GM18498 (cell line): ENCODE data around the gene LLGL2.

Experiments
- ATAC-seq: cut with Tn5 transposase; IDR thresholded peaks from one replicate; pipeline ENCODE4 v1.9.1; 2021; ENCODE audit warnings: mild to moderate bottlenecking, moderate library complexity; ENCODE audit not compliant: unreplicated experiment

The LLGL2 gene

DNA sequence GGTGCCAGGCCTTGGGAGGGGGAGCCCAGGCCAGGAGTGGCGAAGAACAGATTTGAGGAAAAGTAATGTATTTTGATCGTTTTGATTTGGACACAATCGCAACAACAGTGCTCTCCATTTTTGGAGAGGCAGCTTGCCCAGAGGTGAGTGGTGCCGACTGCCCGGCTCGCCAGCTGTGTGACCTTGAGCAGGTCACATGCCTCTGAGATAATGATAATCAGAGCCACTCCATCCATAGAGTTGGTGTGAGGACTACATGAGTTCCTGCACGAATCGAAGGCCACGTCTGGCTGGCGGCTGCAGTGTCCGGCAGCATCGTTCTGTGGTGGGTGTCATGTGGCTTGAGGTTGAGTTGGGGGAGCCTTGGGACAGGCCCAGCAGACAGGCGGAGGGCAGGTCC is 20.7 kb downstream of the LLGL2 start:
- no peak for ATAC-seq

DNA sequence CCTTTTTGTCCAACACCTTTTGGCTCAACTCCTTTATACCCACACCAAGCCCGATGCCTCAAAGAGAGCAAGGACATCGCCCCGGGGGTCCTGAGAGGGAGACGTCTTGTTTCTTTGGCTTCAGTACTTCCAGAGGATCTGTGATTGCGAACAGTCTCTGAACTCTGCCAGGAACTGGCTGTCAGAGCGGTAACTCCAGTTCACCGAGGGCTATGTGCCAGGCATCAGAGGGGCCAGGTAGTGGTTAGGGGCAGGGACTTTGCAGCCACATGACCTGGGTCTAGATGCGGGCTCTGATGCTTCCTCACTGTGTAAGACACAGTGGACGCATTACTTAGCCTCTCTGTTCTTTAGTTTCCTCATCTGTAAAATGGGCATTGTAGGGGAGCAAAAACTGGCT is 21.6 kb downstream of the LLGL2 start:
- ATAC-seq, result no peak

DNA sequence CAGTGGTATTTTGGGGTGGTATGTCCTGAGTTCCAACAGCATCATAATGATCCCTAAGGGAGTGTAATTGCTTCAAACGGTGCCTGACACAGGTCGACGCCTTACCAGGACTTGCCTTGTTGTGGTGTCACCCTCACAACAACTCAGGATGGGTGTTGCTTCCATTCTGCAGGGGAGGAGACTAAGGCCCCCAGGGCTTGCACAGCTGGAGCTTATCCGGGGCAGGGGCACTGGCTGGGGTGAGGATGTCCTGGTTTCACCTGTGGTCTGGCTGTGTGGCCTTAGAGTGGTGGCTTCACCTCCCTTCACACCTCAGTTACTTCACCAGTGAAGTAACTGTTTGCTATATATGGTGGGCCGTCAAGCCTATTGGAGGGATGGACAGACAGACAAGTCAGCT is 23.3 kb downstream of the LLGL2 start:
- ATAC-seq, result no peak

DNA sequence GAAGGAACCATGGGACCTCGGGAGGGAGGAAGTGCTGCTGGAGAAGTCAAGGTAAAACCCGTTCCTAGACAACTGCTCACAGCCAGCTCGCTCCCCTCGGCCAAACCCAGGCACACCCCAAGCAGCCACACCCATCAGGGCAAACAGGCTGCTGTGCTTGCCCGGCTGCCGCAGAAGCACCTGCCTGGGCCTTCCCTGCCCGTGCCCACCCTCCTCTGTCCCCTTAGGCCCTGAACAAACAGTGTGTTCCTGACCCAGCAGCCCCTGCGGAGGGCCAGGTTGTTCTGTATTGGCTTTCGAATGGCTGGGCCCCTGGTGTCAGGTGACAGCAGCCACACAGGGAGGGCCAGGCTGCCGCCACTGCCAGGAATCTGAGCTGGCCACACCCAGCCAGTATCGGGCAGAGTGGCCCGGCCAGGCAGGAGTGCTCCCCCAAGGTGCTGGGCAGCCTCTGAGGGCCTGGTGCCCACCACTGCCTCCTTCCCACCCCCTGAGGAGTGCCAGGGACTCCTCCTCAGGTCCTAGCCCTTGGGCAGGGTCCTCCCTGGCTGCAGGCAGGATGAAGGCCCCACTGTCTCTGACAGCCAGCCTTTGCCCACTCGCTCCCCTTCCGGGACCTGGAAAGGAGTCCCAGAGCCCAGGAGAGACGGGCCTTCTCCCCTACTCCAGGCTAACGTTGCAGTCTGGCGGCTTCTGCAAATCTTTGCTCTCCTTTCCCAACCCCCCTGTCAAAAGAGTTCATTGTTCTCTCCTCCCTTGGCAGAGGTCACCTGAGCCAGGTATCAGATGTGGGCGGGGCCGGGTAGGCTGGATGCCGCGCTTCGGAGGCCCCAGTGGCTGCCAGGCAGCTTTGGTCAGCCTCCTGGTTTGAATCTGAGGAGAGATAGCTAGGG is 24.0 kb downstream of the LLGL2 start:
- no peak for ATAC-seq

DNA sequence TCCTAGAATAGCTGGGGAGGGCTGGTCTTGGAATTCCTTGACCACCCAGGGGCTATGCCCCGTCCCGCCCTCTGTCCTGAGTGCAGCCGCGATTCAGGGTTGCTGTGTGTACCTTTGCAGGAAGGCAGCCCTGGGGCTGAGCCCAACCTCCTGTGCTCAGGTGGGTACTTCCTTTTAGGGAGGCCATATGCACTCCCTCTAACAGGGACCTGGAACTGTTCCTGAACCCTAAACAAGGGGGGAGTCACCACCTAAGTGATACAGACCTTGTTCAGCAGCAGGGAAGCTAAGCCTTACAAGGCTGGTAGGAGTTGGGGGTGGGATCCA is 24.6 kb downstream of the LLGL2 start:
- no peak for ATAC-seq

DNA sequence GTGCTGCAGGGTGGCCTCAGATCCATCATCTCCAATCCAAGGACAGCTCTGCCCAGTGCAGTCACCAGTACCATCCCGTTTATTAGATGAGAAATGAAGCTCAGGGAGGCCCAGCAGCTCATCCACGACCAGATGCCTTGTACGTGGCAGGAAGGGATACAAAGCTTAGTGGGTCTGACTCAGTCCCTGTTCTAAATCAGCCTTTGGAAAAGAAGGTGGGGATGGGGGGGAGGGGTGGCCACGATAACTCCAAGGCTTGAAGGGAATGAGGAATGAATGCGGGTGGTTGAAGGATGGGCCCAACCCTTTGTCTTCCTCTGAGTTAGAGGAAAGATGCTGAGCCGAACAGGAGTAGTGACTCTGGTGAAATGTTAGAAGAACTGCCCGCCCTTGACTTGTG is 25.8 kb downstream of the LLGL2 start:
- ATAC-seq, result no peak

DNA sequence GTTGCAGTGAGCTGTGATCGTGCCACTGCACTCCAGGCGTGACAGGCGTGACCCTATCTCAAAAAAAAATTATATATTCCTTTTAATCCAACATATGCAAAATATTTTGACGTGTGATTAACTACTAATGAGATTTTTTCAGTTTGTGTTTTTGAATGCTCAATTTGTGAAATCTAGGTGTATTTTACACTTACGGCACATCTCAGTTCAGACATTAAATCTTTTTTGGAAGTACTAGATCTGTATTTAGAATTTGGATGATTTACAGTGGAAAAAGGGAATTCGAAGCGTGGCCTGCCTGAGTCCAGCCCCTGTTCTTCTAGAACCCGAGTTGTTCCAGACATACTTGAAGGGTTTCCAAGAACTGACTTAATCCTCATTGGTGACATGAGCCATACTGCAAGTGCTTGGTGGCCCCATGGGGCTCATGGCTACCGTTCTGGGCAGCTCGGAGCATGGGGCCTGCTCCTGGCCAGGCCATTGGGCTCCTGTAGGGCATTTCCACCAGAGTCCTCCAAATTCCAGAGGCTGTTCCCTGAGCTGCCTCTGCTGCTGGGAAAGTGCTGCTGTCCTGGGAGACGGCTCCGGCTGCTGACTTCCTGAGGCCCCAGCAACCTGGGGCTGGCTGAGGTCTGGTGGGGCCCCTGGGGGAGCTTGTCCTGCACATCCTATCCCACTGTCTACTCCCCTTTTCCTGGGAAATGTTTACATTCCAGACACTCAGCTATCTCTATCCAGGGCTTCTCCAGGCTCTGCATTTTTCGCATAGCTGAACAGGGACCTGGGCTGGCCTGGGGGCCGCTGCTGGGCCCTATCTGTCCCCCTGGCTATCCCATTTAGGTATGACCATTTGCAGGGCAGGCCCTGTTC is 27.2 kb downstream of the LLGL2 start:
- no peak for ATAC-seq

DNA sequence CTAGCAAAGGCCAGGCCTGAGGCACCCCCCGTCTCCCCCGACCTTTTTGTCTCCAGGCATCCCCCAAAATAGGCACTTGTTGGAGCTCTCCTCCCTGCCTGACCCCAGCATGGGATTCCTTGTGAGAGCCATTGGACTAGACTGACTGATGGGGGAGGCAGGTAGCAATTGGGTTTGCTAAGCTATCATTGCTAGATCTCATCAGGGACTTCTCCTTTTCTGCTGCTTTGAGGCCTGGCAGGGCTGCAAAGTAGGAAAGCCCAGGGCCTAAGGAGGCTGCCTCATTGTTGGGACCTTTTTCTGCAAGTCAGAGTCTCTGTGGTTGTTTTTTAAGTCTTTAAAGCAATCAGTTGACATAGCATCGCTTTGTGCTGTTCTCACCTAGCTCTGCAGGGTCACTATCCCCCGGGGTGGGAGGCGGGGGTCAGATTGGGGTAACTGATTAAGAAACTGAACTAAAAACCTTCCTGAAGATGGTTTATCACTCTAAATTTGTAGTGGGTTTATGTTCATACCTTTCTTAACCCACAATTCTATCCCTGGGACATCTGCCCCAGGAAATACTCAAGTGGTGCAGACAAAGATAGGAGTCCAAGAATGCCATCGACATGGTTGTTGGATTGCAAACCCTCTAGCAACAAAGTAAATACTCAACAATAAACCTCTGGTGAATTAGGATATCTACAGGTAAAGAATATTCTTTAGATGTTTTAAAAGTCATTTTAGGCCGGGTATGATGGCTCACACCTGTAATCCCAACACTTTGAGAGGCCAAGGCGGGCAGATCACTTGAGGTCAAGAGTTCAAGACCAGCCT is 28.0 kb downstream of the LLGL2 start:
- no peak for ATAC-seq

DNA sequence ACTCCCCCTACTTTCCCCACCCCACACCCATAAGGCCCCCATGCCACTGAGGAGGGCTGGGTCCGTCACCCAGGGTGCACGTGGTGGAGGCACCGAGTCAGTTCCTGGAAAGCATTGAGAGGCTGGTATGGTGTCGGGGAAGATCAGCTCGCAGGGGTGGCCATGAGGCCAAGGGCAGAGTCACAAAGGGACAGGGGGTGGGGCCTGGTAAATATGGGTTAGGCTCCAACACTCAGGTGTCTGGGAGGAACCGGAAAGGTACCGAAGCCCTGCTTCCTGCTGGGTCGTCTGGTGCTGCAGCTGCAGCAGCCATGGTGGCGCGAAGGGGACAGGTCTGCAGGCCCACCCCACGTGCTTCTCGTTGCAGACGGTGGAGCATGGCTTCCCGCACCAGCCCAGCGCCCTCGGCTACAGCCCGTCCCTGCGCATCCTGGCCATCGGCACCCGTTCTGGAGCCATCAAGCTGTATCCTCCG is 30.2 kb downstream of the LLGL2 start:
- ATAC-seq, result no peak

DNA sequence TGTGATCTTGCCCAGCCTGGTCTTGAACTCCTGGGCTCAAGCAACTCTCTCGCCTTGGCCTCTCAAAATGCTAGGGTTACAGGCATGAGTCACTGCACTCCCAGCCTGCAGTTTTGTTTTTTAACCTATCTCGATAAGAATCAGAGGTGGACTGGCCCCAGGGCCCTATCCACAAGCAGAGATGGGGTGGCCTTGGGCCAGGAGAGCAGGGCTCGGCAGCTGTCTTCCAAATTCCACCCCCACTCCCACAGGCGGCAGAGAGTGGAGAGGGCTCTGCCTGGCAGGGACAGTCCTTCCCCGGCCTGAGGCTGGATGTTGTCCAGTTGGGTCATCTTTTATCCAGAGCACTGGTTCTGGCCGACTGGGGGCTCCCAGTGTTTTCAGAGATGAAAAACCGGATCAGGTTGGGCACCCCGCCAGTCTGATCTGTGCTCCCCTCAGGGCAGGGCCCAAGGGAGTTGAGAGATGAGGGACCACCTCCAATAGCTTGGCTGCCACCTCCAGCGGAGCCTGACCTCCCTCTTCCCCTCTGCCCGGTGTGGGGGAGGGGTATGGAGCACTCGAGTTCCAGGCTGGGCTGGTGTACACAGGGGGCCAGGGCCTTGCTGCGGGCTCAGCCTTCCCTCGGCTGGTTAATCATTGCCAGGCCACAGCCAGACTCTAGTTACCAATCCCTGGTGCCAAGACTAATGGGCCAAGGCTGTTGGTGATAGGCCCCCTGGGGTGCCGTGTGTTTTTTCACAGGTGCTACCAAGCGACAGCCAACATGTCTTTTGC is 31.8 kb downstream of the LLGL2 start:
- ATAC-seq, result no peak

DNA sequence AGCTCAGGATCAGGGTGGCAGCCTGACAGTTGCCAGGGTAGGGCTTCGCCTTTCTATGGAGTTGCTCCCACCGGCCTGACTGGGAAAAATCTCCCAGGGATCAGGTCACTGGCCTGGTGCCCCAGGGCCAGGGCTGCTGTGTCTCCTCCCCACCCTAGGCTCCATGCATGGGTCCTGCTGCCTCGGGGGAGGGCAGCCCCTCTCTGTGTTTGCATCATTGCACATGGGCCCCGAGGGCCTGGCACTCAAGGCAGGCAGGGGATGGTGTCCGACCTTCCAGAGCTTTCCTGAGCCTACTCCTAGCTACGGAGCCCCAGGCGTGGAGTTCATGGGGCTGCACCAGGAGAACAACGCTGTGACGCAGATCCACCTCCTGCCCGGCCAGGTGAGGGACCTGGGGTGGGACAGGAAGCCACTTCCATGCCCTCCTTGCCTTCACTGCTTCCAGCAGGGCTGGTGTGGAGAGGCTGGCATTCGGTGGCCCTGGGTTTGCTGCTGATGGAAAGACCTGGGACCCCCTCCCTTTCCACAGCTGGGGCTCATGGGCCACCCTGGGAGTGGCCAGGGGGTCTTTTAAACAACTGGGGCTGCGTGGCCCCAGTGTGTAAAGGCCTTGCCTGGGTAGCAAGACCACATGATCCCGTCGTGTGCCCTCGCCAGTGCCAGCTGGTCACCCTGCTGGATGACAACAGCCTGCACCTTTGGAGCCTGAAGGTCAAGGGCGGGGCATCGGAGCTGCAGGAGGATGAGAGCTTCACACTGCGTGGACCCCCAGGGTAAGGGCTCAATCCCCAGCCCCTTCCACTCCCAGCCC is 32.6 kb downstream of the LLGL2 start:
- no peak for ATAC-seq

DNA sequence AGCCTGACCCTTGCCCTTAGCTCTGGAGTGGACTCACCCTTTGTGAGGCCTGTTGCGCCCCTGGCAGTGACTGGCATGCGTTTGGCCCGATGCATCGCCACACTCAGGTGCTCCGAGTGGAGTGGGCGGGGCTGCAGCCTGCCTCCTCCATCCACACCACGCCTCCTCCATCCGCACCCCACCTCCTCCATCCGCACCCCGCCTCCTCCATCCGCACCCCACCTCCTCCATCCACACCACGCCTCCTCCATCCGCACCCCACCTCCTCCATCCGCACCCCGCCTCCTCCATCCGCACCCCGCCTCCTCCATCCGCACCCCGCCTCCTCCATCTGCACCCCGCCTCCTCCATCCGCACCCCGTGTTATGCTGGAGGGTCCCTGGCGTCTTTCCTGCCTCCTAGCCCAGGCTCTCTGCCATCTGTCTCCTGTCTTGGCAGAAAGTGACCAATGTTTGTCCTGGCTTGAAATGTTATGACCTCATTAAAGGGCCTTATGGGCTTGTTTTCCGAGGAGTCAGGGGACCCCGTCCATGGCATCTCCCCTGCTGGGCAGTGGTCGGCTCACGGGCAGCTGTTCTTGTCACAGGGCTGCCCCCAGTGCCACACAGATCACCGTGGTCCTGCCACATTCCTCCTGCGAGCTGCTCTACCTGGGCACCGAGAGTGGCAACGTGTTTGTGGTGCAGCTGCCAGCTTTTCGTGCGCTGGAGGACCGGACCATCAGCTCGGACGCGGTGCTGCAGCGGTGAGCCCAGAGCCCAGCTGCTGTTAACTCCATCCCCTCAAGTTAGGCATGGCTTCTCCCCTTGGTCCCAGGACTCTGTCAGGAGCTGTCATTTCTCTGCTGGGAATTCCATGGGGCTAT is 33.4 kb downstream of the LLGL2 start:
- ATAC-seq, result no peak

DNA sequence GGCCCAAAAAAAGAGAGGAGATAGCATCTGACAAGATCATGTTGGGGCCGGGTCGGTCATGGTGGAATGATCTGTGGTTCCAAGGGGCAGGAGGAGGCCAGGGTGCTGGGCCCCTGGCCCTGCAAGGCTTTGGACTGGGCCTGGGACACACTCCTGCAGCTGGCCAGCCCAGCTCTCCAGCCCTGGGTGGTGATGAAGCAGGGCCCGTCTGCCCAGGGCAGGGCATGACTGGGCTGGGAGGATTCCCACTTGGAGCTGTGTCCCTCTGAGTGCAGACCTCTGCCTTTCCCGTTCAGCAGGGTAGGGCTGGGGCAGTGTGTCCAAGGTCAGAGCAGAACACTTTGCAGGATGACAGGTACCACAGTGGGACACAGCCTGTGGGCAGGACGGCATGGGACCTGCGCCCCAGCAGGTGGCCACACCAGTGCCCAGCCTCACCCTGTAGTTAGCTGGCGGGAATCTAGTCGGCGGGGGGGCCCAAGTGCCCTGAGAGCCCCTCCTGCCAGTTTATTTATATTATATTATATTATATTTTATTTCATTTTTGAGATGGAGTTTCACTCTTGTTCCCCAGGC is 34.5 kb downstream of the LLGL2 start:
- ATAC-seq, result no peak

DNA sequence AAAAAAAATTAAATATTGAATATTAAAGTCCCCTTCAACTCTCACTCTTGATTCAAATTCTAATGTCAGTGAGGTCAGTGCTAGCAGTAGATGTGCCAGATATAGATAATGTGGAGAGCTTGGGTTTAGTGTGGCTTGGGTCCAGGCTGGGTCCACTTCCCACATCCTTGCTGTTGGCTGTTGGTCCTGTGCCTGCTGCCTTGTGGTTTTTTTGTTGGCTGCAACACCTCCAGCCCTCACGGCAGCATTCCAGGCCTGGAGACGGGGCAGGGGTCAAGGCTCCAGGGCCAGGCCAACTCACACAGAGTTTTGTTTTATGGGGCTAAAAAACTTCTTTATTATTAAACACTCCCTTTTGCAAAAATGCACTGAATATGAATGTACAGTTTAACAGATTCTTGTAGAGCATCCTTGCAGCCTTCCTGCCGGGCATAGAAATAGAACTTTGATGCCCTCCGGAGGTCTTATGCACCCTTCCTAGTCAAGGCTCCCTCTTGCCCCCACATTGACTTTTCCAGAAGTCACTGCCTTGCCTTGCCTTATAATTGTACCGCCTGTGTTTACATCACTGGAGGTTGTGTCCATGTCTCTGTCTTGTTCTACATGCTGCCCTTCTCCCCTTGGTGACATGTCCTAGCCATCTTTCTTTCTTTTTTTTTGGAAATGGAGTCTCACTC is 36.6 kb downstream of the LLGL2 start:
- ATAC-seq, result no peak

DNA sequence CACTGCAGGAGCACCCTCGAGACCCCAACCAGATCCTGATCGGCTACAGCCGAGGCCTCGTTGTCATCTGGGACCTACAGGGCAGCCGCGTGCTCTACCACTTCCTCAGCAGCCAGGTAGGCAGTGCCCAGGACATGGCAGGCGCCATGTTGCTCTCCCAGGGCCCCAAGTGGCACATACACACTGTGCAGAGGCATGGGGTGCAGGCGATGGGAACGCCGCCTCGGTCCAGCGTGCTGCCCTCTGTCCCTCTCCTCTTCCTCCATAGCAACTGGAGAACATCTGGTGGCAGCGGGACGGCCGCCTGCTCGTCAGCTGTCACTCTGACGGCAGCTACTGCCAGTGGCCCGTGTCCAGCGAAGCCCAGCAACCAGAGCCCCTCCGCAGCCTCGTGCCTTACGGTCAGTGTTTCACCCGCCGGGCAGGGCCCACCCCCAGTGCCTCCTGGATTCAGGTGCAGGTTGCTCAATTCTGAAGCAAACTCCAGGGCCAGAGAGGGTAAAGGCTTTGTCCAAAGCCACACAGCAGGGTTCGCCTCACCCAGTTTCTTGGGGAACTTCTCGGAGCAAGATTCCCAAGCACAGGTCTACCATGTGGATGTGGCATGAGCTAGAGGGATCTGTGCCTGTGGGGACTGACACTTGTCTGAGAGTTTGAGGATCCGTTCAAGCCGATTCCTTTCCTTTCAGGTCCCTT is 37.7 kb downstream of the LLGL2 start:
- no peak for ATAC-seq

DNA sequence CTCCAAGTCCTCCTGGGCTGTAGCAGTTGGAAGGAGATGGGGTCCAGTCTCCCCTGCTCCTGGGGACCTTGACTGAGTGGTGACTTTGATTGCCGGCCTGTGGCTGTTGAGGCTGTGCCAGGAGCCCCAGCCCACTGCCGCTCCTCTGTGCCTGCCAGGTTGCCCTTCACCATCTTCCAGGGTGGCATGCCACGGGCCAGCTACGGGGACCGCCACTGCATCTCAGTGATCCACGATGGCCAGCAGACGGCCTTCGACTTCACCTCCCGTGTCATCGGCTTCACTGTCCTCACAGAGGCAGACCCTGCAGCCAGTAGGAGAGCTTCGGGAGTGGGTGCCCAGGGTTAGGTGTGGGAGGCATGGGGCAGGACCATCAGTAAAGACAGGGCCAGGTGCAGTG is 38.7 kb downstream of the LLGL2 start:
- no peak for ATAC-seq

DNA sequence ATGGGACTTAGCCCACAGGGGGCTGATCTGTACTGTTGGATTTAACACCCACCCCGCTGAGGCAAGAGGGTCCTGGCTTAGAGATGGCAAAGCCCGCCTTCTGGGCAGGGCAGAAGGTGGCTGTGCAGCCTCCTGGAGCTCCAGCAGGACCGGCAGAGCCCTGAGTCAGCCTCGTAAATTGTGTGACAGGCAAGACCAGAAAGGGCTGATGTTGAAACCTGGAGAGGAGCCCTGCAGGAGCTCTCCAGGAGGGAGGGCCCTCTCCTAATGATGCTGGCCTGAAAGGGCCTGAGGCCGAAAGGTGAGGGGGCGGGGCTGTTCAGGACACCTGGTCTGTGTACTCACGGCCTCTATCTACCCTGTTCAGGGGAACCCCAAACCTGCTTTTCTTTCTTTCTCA is 39.6 kb downstream of the LLGL2 start:
- ATAC-seq, result no peak
